ENCODE data around the gene ZDHHC8. TPM values are rescaled to one million over a fixed set of nuclear protein-coding genes. Genes with fewer than 3 reads are reported as not detected.

The ZDHHC8 gene
- total RNA-seq, 1 experiment from 2014 or later, result 78.4 TPM

GRCh38 chr22:20087319-20088262, 44.0 kb upstream of the ZDHHC8 start:
- TF ChIP-seq CTCF (IDR thresholded peaks at IDR 0.05; ENCODE audit: unreplicated experiment), result no peak

GRCh38 chr22:20088263-20088648, 43.3 kb upstream of the ZDHHC8 start:
- Mint-ChIP-seq H3K36me3 (ENCODE audit: insufficient read depth, unreplicated experiment) (peaks cover 78% of the 10 kb centered on the region), H3K4me3 (ENCODE audit: low read depth, unreplicated experiment) (no peak overlapping the region), H3K4me1 (ENCODE audit: low read depth, unreplicated experiment) (peaks cover 17% of the 10 kb centered on the region), H3K9me3 (ENCODE audit: low read depth, unreplicated experiment) (no peaks in the 10 kb centered on the region), H3K27me3 (ENCODE audit: unreplicated experiment) (no peaks in the 10 kb centered on the region), H3K27ac (ENCODE audit: unreplicated experiment) (no peak overlapping the region)
- TF ChIP-seq CTCF (IDR thresholded peaks at IDR 0.05; ENCODE audit: unreplicated experiment), result no peak
- BruUV-seq (replicated peaks), result no TSS peak
- intact Hi-C loops (cut with micrococcal nuclease; ENCODE audit: unreplicated experiment), result no loop called here
- DNase-seq, result no peak
- CTCF ChIA-PET, result no interaction called here

More at GRCh38 chr22:20087319-20088262, 44.0 kb upstream of the ZDHHC8 start:
- no TSS peak for BruUV-seq (replicated peaks)
- intact Hi-C loops (cut with micrococcal nuclease; ENCODE audit: unreplicated experiment), result no loop called here
- Mint-ChIP-seq H3K4me1 (ENCODE audit: low read depth, unreplicated experiment) (peaks cover 24% of the 10 kb centered on the region), H3K4me3 (ENCODE audit: low read depth, unreplicated experiment) (no peak overlapping the region), H3K27me3 (ENCODE audit: unreplicated experiment) (no peaks in the 10 kb centered on the region), H3K9me3 (ENCODE audit: low read depth, unreplicated experiment) (no peaks in the 10 kb centered on the region), H3K36me3 (ENCODE audit: insufficient read depth, unreplicated experiment) (peaks cover 78% of the 10 kb centered on the region), H3K27ac (ENCODE audit: unreplicated experiment) (no peak overlapping the region)
- CTCF ChIA-PET, result no interaction called here
- DNase-seq, result no peak

- Mint-ChIP-seq H3K4me3 (ENCODE audit: low read depth, unreplicated experiment) (no peak overlapping the region), H3K27ac (ENCODE audit: unreplicated experiment) (no peak overlapping the region), H3K36me3 (ENCODE audit: insufficient read depth, unreplicated experiment) (peaks cover 75% of the 10 kb centered on the region), H3K4me1 (ENCODE audit: low read depth, unreplicated experiment) (peaks cover 6% of the 10 kb centered on the region), H3K27me3 (ENCODE audit: unreplicated experiment) (no peaks in the 10 kb centered on the region), H3K9me3 (ENCODE audit: low read depth, unreplicated experiment) (no peaks in the 10 kb centered on the region)
- no peak for DNase-seq
- no peak for TF ChIP-seq CTCF (IDR thresholded peaks at IDR 0.05; ENCODE audit: unreplicated experiment)
- intact Hi-C loops (cut with micrococcal nuclease; ENCODE audit: unreplicated experiment), result no loop called here
- no TSS peak for BruUV-seq (replicated peaks)
- CTCF ChIA-PET, result no interaction called here
Measured at GRCh38 chr22:20089226-20089976, 42.2 kb upstream of the ZDHHC8 start.

- TF ChIP-seq CTCF (IDR thresholded peaks at IDR 0.05; ENCODE audit: unreplicated experiment), result no peak
- CTCF ChIA-PET, result no interaction called here
- Mint-ChIP-seq H3K27me3 (ENCODE audit: unreplicated experiment) (no peaks in the 10 kb centered on the region), H3K4me1 (ENCODE audit: low read depth, unreplicated experiment) (no peaks in the 10 kb centered on the region), H3K9me3 (ENCODE audit: low read depth, unreplicated experiment) (no peaks in the 10 kb centered on the region), H3K4me3 (ENCODE audit: low read depth, unreplicated experiment) (no peak overlapping the region), H3K36me3 (ENCODE audit: insufficient read depth, unreplicated experiment) (peaks cover 76% of the 10 kb centered on the region), H3K27ac (ENCODE audit: unreplicated experiment) (no peak overlapping the region)
- no TSS peak for BruUV-seq (replicated peaks)
- intact Hi-C loops (cut with micrococcal nuclease; ENCODE audit: unreplicated experiment), result no loop called here
- no peak for DNase-seq
Measured at GRCh38 chr22:20089977-20090729, 41.5 kb upstream of the ZDHHC8 start.
